ENCODE data around the gene TUG1.

The TUG1 gene

DNA sequence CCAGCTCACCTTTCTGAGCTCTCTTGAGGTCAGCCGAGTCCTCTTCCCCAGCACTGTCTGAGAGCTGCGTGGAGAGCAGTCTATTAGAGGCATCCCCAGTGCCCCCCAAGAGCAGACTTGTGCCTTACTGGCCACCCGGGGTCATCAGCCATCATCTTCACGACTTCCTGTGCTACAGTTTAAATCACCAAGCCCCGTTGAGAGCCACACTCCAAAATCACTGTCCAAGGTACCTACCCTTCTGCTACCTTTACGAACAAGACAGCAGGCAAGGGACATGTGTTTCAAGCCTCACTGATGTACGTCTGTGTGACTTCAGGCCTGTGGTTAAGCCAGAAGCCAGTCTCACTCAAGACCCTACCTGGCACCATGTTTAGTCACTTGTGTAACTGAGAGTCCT is 35.6 kb upstream of the TUG1 start:
- no peak for DNase-seq (ENCODE audit: low read depth)
- TF ChIP-seq CTCF (IDR thresholded peaks at IDR 0.05; ENCODE audit: low read depth, low read length, missing control alignments): no peak
- no peak overlapping the region for H3K4me3 ChIP-seq (ENCODE audit: low read depth, low read length)

- H3K4me3 ChIP-seq (ENCODE audit: low read depth, low read length): no peak overlapping the region
- DNase-seq (ENCODE audit: low read depth): no peak
- no peak for TF ChIP-seq CTCF (IDR thresholded peaks at IDR 0.05; ENCODE audit: low read depth, low read length, missing control alignments)
Observed at GRCh38 chr22:30934053-30934452, 35.0 kb upstream of the TUG1 start.

DNA sequence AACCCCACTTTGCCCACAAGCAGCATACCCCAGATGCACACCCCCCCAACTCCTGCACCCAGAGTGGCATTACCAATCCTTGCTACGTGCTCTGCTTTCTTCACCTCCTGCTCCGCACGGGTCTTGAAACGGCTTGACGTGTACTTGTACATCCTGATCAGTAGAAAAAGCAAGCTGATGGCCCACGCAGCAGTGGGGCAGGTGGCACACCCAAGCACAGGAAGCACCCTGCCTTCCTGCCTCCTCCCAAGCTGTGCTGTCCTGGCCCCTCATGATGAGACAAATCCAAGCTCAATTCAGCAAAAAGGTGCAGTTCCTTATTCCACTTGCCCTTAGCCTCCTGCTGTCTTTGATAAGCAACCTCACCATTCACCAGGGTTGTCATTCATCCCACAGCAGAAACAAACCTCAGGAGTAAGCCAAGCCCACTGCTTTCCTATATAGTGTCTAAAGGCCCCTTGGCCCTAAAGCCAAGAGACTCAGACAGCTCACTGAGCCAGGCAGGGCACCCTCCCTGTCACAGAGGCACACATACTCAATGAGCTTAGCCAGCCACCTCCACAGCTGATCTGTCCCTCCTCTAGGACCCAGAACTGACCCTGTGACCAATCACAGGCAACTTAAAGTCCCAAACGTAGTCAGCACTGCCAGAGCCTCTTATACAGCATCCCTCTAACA is 28.2 kb upstream of the TUG1 start:
- TF ChIP-seq CTCF (IDR thresholded peaks at IDR 0.05; ENCODE audit: low read depth, low read length, missing control alignments): no peak
- H3K4me3 ChIP-seq (ENCODE audit: low read depth, low read length): no peak overlapping the region
- no peak for DNase-seq (ENCODE audit: low read depth)

GRCh38 chr22:30941363-30941740 is 27.7 kb upstream of the TUG1 start:
- no peak for TF ChIP-seq CTCF (IDR thresholded peaks at IDR 0.05; ENCODE audit: low read depth, low read length, missing control alignments)
- H3K4me3 ChIP-seq (ENCODE audit: low read depth, low read length): no peak overlapping the region
- no peak for DNase-seq (ENCODE audit: low read depth)

DNA sequence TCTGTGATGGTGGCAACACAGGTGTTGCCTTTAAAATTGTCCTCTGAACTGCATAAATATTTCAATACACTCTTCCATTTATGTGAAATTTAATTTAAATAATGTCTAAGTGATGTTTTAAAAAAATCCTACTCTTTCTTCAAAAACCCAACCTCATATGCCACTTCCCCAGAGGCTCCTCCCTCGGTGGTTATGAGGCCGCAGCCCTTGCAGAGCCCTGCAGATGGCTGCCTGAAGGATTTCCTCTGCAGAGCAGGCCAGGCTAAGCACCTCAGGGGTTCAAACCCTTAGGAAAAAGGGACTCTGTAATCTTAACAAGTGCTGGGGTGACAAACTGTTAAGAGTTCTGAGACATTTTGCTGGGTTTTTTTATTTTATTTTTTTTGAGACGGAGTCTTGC is 25.7 kb upstream of the TUG1 start:
- H3K4me3 ChIP-seq (ENCODE audit: low read depth, low read length): no peak overlapping the region
- TF ChIP-seq CTCF (IDR thresholded peaks at IDR 0.05; ENCODE audit: low read depth, low read length, missing control alignments): no peak
- DNase-seq (ENCODE audit: low read depth): no peak

- no peak overlapping the region for H3K4me3 ChIP-seq (ENCODE audit: low read depth, low read length)
- DNase-seq (ENCODE audit: low read depth): no peak
- TF ChIP-seq CTCF (IDR thresholded peaks at IDR 0.05; ENCODE audit: low read depth, low read length, missing control alignments): no peak
Observed at GRCh38 chr22:30944986-30945385, 24.1 kb upstream of the TUG1 start.

- TF ChIP-seq CTCF (IDR thresholded peaks at IDR 0.05; ENCODE audit: low read depth, low read length, missing control alignments): no peak
- no peak overlapping the region for H3K4me3 ChIP-seq (ENCODE audit: low read depth, low read length)
- no peak for DNase-seq (ENCODE audit: low read depth)
Observed at GRCh38 chr22:30945653-30946052, 23.4 kb upstream of the TUG1 start.

Measured in GM12864 (cell line).